ENCODE results near the gene TOP2A.
"Not testable (repeated sequence)": the region's sequence is repeated elsewhere in the genome, so short reads cannot be mapped to it uniquely, and the experiment has no call there.

The TOP2A gene

DNA sequence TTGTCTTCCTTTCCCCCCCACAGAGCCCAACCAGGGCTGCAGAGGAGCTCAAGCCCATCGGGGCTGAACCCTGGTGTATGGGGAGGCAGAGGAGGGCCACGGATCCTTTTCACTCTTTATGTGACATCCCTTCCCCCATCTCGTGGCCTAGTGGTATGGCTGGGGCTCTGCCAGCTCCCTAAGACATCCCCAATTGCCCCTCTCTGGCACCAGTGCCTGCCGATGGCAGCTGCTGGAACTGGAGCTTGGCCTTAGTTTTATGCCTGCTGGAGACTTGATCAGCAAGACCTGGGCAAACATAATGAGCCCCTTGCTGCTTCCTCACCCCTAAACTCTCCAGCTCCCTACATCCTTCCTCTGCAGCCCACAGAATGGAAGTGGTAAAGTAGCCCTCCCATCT, 8.0 kb upstream of the TOP2A start:
- Histone ChIP-seq H3K27me3 (ENCODE audit: insufficient read depth, low read length) (no peaks in the 10 kb centered on the region), H3K4me1 (ENCODE audit: control insufficient read depth, insufficient read depth, low read length, unreplicated experiment) (no peaks in the 10 kb centered on the region), H3K27ac (ENCODE audit: low read depth, low read length) (no peak overlapping the region), H3K36me3 (ENCODE audit: insufficient read depth, low read length) (no peaks in the 10 kb centered on the region), H3K79me2 (ENCODE audit: control insufficient read depth, insufficient read depth, low read length, unreplicated experiment) (no peaks in the 10 kb centered on the region), H3K4me3 (ENCODE audit: low read depth, low read length) (no peak overlapping the region), H2AFZ (ENCODE audit: low read length, unreplicated experiment) (no peak overlapping the region)

DNA sequence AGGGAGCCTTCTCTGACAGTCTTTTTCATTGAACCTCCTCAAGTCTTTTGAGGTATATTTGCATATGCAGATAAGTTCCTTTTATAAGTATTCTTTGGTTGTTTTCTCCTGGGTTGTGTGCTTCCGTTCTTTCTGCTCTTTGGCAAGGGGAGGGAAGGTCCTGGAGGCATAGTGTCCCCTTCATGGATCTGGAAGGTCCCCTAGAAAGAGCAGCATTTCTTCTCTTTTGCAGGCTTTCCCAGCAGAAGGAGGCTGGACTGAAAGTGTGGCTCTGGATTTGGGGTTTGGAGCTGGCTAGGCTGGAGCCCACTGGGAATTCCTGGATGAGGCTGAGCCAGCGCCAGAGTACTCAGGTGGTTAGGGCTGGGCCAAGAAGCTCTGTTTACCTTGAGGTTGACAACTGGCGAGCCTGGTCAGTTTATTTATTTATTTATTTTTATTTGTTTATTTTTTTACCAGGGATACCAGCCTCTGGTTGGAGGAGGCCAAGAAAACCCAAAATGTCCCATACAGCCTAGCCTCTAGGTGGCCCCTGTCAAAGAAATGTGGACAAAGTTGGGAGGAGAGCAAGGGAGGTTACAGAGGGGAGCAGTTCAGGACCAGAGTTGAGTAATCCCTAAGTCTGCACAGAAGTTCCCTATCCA, 5.4 kb upstream of the TOP2A start:
- H2AFZ ChIP-seq (ENCODE audit: low read length, unreplicated experiment) = no peak overlapping the region
- H3K79me2 ChIP-seq (ENCODE audit: control insufficient read depth, insufficient read depth, low read length, unreplicated experiment) = no peaks in the 10 kb centered on the region
- H3K4me1 ChIP-seq (ENCODE audit: control insufficient read depth, insufficient read depth, low read length, unreplicated experiment) = no peaks in the 10 kb centered on the region
- H3K27me3 ChIP-seq (ENCODE audit: insufficient read depth, low read length) = no peaks in the 10 kb centered on the region
- no peak overlapping the region for H3K4me3 ChIP-seq (ENCODE audit: low read depth, low read length)
- no peak overlapping the region for H3K27ac ChIP-seq (ENCODE audit: low read depth, low read length)
- no peaks in the 10 kb centered on the region for H3K36me3 ChIP-seq (ENCODE audit: insufficient read depth, low read length)

DNA sequence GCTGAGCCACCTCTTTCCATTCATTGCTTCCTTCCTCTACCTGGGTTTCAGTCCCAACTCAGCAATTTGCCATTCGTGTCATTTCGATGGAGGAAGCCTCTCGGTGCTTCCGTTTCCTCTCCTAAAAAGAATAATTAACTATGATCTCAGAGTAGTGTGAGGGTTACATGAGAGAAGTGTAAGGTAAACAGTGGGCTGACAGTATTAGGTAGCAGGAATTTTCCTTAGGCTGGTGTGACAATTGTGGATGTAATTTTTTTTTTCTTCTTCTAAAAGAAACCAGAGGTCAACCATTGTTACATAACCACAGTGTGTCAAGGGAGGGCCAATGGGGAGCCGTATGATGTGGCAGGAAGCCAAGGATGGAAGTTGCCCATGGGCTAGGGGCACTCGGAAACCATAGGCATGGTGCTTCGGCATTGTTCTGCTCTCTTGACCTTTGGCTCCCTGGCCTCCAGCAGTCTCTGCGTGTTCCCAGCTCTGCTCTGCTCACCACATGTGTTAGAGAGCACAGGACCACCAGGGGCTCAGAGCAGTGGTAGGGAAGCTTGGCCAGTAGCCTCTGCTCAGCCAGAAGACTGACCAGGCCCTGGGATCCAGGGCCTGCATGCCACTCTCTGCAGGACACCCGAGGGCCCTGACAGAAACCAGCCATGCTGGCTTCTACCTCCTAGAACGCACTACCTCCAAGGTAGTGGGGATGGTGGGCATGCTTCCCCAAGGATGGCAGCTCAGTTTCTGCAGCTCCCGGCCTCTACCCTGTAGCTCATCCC, 2.0 kb upstream of the TOP2A start:
- Histone ChIP-seq H3K4me1 (ENCODE audit: control insufficient read depth, insufficient read depth, low read length, unreplicated experiment) (peaks cover 16% of the 10 kb centered on the region), H3K79me2 (ENCODE audit: control insufficient read depth, insufficient read depth, low read length, unreplicated experiment) (peaks cover 27% of the 10 kb centered on the region), H2AFZ (ENCODE audit: low read length, unreplicated experiment) (no peak overlapping the region), H3K27me3 (ENCODE audit: insufficient read depth, low read length) (no peaks in the 10 kb centered on the region), H3K27ac (ENCODE audit: low read depth, low read length) (no peak overlapping the region), H3K4me3 (ENCODE audit: low read depth, low read length) (no peak overlapping the region), H3K36me3 (ENCODE audit: insufficient read depth, low read length) (no peaks in the 10 kb centered on the region)

DNA sequence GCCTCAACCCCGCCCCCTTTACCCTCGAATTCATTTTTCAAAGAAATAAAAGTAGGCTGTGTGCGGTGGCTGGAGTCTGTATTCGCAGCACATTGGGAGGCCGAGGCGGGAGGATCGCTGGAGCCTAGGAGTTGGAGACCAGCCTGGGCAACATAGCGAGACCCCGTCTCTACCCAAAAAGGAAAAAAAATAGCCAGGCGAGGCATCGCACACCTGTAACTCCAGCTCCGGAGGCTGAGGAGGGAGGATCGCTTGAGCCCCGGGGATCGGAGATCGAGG, 671 bp upstream of the TOP2A start:
- Histone ChIP-seq H3K36me3 (ENCODE audit: insufficient read depth, low read length) (no peaks in the 10 kb centered on the region; the same call in 1 of the 2 replicates), H3K27me3 (ENCODE audit: insufficient read depth, low read length) (no peaks in the 10 kb centered on the region), H2AFZ (ENCODE audit: low read length, unreplicated experiment) (peak overlapping the region; percentile 70), H3K4me3 (ENCODE audit: low read depth, low read length) (peak overlapping the region; percentile 91), H3K4me1 (ENCODE audit: control insufficient read depth, insufficient read depth, low read length, unreplicated experiment) (peaks cover 20% of the 10 kb centered on the region), H3K27ac (ENCODE audit: low read depth, low read length) (peak overlapping the region; percentile 26; the same call in 1 of the 2 replicates), H3K79me2 (ENCODE audit: control insufficient read depth, insufficient read depth, low read length, unreplicated experiment) (peaks cover 36% of the 10 kb centered on the region)

DNA sequence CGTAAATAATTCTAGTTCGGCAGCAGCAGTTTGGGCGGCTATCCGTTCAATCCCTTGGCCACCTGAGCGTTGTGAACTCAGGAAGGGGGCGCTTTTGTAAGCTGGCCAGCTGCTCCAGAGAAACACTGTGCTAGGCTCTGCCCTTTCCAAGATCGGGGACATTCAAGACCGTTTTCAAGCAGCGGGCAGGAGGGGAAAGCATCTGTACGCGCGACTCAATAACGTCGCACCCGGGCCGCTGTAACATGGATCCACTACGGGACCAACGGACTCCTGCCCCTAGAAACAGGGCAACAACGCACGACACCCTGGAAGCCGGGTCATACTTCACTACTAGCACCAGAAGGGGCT, 463 bp downstream of the TOP2A start:
- no peaks in the 10 kb centered on the region for H3K27me3 ChIP-seq (ENCODE audit: insufficient read depth, low read length)
- peaks cover 10% of the 10 kb centered on the region for H3K36me3 ChIP-seq (ENCODE audit: insufficient read depth, low read length)
- peak overlapping the region; percentile 62 for H3K27ac ChIP-seq (ENCODE audit: low read depth, low read length)
- peaks cover 40% of the 10 kb centered on the region for H3K79me2 ChIP-seq (ENCODE audit: control insufficient read depth, insufficient read depth, low read length, unreplicated experiment)
- H3K4me3 ChIP-seq (ENCODE audit: low read depth, low read length) = peak overlapping the region; percentile 91
- peak overlapping the region; percentile 35 for H2AFZ ChIP-seq (ENCODE audit: low read length, unreplicated experiment)
- peaks cover 20% of the 10 kb centered on the region for H3K4me1 ChIP-seq (ENCODE audit: control insufficient read depth, insufficient read depth, low read length, unreplicated experiment)

DNA sequence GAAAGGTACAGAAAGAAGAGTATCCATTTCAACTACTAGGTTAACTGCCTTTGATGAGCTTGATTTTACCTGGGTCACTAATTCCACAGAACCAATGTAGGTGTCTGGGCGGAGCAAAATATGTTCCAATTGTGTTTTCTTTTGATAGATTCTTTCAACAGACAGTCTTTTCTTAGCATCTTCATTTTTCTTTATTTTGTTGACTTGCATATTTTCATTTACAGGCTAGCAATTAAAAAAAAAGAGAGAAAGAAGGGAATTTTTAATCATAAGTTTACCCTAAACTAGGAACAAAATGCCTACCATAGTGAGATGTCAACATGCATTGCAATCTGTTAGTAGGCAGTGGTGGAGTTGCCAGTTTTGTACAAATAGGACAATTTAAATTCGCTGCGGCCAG, 1.0 kb downstream of the TOP2A start:
- Histone ChIP-seq H3K27ac (ENCODE audit: low read depth, low read length) (peak overlapping the region; percentile 62), H3K36me3 (ENCODE audit: insufficient read depth, low read length) (peaks cover 10% of the 10 kb centered on the region), H2AFZ (ENCODE audit: low read length, unreplicated experiment) (no peak overlapping the region), H3K4me3 (ENCODE audit: low read depth, low read length) (peak overlapping the region; percentile 91), H3K79me2 (ENCODE audit: control insufficient read depth, insufficient read depth, low read length, unreplicated experiment) (peaks cover 44% of the 10 kb centered on the region), H3K4me1 (ENCODE audit: control insufficient read depth, insufficient read depth, low read length, unreplicated experiment) (peaks cover 20% of the 10 kb centered on the region), H3K27me3 (ENCODE audit: insufficient read depth, low read length) (no peaks in the 10 kb centered on the region)

DNA sequence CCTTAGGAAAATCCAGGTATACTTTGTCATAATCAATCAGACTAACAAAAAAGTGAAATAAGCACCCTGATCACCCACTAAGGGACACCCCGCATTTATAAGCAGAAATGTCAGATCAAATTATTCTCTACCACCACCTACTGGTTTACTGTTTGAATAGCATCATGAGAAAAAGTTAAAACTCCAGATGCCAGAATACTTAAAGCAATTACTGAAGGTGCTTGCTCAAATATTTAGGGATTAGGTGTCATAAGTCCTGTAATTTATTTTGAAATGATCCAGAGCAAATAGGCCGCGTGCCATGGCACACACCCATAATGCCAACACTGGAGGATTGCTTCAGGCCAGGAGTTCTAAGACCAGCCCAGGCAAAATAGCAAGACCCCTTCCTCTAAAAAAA, 2.3 kb downstream of the TOP2A start:
- Histone ChIP-seq H3K36me3 (ENCODE audit: insufficient read depth, low read length) (peaks cover 17% of the 10 kb centered on the region), H3K27ac (ENCODE audit: low read depth, low read length) (peak overlapping the region; percentile 82), H2AFZ (ENCODE audit: low read length, unreplicated experiment) (no peak overlapping the region), H3K4me3 (ENCODE audit: low read depth, low read length) (peak overlapping the region; percentile 91), H3K4me1 (ENCODE audit: control insufficient read depth, insufficient read depth, low read length, unreplicated experiment) (peaks cover 20% of the 10 kb centered on the region), H3K27me3 (ENCODE audit: insufficient read depth, low read length) (no peaks in the 10 kb centered on the region), H3K79me2 (ENCODE audit: control insufficient read depth, insufficient read depth, low read length, unreplicated experiment) (peaks cover 54% of the 10 kb centered on the region)

DNA sequence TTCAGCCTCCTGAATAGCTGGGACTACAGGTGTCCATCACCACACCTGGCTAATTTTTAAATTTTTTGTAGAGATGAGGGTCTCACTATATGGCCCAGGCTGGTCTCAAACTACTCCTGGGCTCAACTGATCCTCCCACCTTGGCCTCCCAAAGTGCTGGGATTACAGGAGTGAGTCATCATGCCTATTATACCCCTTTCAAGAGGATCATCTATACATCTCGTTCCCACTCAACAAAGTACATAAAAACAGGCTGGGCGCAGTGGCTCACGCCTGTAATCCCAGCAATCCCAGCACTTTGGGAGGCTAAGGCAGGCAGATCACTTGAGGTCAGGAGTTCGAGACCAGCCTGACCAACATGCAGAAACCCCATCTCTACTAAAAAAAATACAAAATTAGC, 3.4 kb downstream of the TOP2A start:
- not testable (repeated sequence) for H3K27me3 ChIP-seq (ENCODE audit: insufficient read depth, low read length); H2AFZ ChIP-seq (ENCODE audit: low read length, unreplicated experiment); H3K4me3 ChIP-seq (ENCODE audit: low read depth, low read length)
- Histone ChIP-seq H3K4me1 (ENCODE audit: control insufficient read depth, insufficient read depth, low read length, unreplicated experiment) (peaks cover 20% of the 10 kb centered on the region), H3K79me2 (ENCODE audit: control insufficient read depth, insufficient read depth, low read length, unreplicated experiment) (peaks cover 60% of the 10 kb centered on the region), H3K27ac (ENCODE audit: low read depth, low read length) (peak overlapping the region; percentile 41; the same call in 1 of the 2 replicates), H3K36me3 (ENCODE audit: insufficient read depth, low read length) (peaks cover 18% of the 10 kb centered on the region)

DNA sequence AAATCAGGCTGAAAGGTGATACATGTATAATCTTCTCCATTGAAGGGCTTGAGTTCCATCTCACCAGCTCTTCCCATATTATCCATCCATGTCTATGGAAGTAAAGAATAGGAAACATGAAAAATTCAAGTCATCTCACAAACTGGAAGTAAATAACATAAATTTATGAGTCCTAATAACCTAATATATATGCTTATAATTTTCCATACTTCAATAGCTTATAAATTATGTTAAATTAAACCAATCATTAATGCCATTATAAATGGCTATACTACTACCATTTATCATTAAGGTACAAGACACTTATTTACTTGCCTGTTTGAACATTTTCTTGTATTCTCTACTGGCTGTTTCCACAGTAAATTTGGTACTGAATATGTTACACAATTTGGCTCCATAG, 4.8 kb downstream of the TOP2A start:
- H3K36me3 ChIP-seq (ENCODE audit: insufficient read depth, low read length) = peaks cover 23% of the 10 kb centered on the region
- no peak overlapping the region for H3K27ac ChIP-seq (ENCODE audit: low read depth, low read length)
- no peak overlapping the region for H2AFZ ChIP-seq (ENCODE audit: low read length, unreplicated experiment)
- no peaks in the 10 kb centered on the region for H3K27me3 ChIP-seq (ENCODE audit: insufficient read depth, low read length)
- peaks cover 20% of the 10 kb centered on the region for H3K4me1 ChIP-seq (ENCODE audit: control insufficient read depth, insufficient read depth, low read length, unreplicated experiment)
- peaks cover 60% of the 10 kb centered on the region for H3K79me2 ChIP-seq (ENCODE audit: control insufficient read depth, insufficient read depth, low read length, unreplicated experiment)
- no peak overlapping the region for H3K4me3 ChIP-seq (ENCODE audit: low read depth, low read length)

DNA sequence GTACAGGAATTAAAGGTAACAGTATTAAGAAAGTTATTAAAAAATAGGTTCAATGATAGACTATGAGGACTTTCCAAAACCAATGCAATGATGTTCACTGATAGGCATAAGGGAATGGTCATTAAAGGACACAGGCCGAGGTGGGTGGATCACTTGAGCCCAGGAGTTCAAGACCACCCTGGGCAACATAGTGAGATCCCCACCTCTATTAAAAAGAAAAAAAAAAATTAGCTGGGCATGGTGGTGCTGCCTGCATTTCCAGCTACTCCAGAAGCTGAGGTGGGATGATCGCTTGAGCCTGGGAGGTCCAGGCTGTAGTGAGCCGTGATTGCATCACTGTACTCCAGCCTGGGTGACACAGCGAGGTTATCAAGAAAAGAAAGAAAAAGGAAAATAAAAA, 5.9 kb downstream of the TOP2A start:
- Histone ChIP-seq H3K4me3 (ENCODE audit: low read depth, low read length) (no peak overlapping the region), H3K27ac (ENCODE audit: low read depth, low read length) (no peak overlapping the region), H3K4me1 (ENCODE audit: control insufficient read depth, insufficient read depth, low read length, unreplicated experiment) (peaks cover 20% of the 10 kb centered on the region), H3K36me3 (ENCODE audit: insufficient read depth, low read length) (peaks cover 28% of the 10 kb centered on the region), H2AFZ (ENCODE audit: low read length, unreplicated experiment) (no peak overlapping the region), H3K27me3 (ENCODE audit: insufficient read depth, low read length) (no peaks in the 10 kb centered on the region), H3K79me2 (ENCODE audit: control insufficient read depth, insufficient read depth, low read length, unreplicated experiment) (peaks cover 51% of the 10 kb centered on the region)

DNA sequence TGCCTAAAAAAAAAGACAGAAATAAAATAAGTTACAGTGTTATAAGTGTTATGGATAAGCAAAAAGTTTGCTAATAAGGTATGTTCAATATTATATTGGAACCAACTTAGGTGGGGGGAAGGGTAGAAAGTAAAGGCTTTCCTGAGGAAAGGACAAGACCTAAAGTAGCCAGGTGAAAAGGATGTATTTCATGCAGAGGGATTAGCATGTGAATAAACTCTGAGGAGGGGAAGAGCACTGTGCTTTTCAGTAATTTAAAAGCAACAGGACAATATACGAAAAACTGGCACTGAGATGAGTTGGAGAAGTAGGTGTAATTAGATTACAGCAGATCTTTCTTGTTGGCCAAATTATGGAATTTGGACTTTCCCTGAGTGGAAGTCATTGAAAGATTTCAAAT, 7.6 kb downstream of the TOP2A start:
- Histone ChIP-seq H3K27me3 (ENCODE audit: insufficient read depth, low read length) (no peaks in the 10 kb centered on the region), H3K4me1 (ENCODE audit: control insufficient read depth, insufficient read depth, low read length, unreplicated experiment) (peaks cover 5% of the 10 kb centered on the region), H3K36me3 (ENCODE audit: insufficient read depth, low read length) (peaks cover 37% of the 10 kb centered on the region), H3K79me2 (ENCODE audit: control insufficient read depth, insufficient read depth, low read length, unreplicated experiment) (peaks cover 39% of the 10 kb centered on the region), H3K27ac (ENCODE audit: low read depth, low read length) (no peak overlapping the region), H3K4me3 (ENCODE audit: low read depth, low read length) (no peak overlapping the region), H2AFZ (ENCODE audit: low read length, unreplicated experiment) (no peak overlapping the region)
